ENCODE results near the gene ACTL7A. TPM values are rescaled to one million over a fixed set of nuclear protein-coding genes. Genes with fewer than 3 reads are reported as not detected.
"Not testable (repeated sequence)": the region's sequence is repeated elsewhere in the genome, so short reads cannot be mapped to it uniquely, and the experiment has no call there.

The ACTL7A gene
- total and polyA plus RNA-seq, 3 donors from 2014 or later: 74.9 to 292 (median 168) TPM

DNA sequence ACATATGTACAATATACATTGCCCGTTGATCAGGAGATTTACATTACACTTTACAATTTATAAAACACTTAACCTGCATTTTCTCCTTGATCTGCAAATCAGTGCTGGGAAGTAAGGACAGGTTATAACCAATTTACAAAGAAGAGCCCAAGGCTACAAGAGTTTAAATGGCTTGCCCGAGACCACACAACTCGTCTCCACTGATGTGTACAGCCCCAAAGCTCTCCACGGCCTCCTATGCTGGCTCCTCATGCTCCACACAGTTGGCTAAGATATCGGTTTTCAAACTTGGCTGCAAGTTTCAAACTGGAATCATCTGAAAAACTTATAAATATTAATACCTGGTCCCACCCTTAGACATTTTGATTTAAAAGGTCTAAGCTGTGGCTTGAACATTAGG, 16.6 kb upstream of the ACTL7A start:
- intact Hi-C loops (cut with DNase I; ENCODE audit: low total_unique reads): no loop called here
- H3K27ac ChIP-seq: no peak overlapping the region
- TF ChIP-seq POLR2A (IDR thresholded peaks at IDR 0.05): no peak
- H3K9me3 ChIP-seq: no peaks in the 10 kb centered on the region
- 71 to 81% methylated on average over 5 of the region's 5 CpGs for WGBS, 2 donors
- no peak for DNase-seq
- H3K36me3 ChIP-seq (ENCODE audit: low read depth, missing control alignments): no peaks in the 10 kb centered on the region
- no peak overlapping the region for H3K4me3 ChIP-seq
- no peaks in the 10 kb centered on the region for H3K27me3 ChIP-seq
- no peaks in the 10 kb centered on the region for H3K4me1 ChIP-seq

DNA sequence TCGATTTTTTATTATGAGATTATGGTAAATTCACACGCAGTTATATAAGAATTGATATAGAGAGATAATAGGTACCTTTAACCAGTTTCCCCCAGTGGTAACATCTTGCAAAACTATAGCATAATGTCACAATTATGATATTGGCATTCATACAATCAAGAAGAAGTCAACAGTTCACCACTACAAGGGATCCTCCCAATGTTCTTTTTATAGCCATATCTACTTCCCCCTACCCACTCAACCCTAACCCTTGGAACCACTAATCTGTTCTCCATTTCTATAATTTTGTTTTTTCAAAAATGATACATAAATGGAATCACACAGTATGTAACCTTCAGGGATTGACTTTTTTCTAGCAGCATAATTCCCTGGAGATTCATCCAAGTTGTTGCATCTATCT, 16.1 kb upstream of the ACTL7A start:
- TF ChIP-seq, protein P1, sequence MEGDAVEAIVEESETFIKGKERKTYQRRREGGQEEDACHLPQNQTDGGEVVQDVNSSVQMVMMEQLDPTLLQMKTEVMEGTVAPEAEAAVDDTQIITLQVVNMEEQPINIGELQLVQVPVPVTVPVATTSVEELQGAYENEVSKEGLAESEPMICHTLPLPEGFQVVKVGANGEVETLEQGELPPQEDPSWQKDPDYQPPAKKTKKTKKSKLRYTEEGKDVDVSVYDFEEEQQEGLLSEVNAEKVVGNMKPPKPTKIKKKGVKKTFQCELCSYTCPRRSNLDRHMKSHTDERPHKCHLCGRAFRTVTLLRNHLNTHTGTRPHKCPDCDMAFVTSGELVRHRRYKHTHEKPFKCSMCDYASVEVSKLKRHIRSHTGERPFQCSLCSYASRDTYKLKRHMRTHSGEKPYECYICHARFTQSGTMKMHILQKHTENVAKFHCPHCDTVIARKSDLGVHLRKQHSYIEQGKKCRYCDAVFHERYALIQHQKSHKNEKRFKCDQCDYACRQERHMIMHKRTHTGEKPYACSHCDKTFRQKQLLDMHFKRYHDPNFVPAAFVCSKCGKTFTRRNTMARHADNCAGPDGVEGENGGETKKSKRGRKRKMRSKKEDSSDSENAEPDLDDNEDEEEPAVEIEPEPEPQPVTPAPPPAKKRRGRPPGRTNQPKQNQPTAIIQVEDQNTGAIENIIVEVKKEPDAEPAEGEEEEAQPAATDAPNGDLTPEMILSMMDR (IDR thresholded peaks at IDR 0.05): no peak
- no peak for TF ChIP-seq POLR2A (IDR thresholded peaks at IDR 0.05)
- H3K36me3 ChIP-seq (ENCODE audit: low read depth, missing control alignments): no peaks in the 10 kb centered on the region
- no peaks in the 10 kb centered on the region for H3K27me3 ChIP-seq
- no peak overlapping the region for H3K4me3 ChIP-seq
- intact Hi-C loops (cut with DNase I; ENCODE audit: low total_unique reads): no loop called here
- no peaks in the 10 kb centered on the region for H3K9me3 ChIP-seq
- 94 to 95% methylated on average over 2 of the region's 2 CpGs for WGBS, 2 donors
- no peak overlapping the region for H3K27ac ChIP-seq
- H3K4me1 ChIP-seq: no peaks in the 10 kb centered on the region
- no peak for DNase-seq

DNA sequence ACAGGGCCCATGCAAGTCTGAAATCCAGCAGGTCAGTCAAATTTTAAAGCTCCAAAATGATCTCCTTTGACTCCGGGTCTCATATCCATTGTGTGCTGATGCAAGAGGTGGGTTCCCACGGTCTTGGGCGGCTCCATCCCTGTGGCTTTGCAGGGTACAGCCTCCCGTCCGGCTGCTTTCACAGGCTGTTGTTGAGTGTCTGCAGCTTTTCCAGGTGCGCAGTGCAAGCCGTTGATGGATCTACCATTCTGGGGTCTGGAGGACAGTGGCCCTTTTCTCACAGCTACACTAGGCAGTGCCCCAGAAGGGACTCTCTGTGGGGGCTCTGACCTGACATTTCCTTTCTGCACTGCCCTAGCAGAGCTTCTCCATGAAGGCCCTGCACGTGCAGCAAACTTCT, 13.8 kb upstream of the ACTL7A start:
- H3K9me3 ChIP-seq; intact Hi-C loops (cut with DNase I; ENCODE audit: low total_unique reads); H3K4me3 ChIP-seq; H3K27me3 ChIP-seq; H3K4me1 ChIP-seq; H3K27ac ChIP-seq; DNase-seq; H3K36me3 ChIP-seq (ENCODE audit: low read depth, missing control alignments): not testable (repeated sequence)
- 95 to 97% methylated on average over 8 of the region's 8 CpGs for WGBS, 2 donors

DNA sequence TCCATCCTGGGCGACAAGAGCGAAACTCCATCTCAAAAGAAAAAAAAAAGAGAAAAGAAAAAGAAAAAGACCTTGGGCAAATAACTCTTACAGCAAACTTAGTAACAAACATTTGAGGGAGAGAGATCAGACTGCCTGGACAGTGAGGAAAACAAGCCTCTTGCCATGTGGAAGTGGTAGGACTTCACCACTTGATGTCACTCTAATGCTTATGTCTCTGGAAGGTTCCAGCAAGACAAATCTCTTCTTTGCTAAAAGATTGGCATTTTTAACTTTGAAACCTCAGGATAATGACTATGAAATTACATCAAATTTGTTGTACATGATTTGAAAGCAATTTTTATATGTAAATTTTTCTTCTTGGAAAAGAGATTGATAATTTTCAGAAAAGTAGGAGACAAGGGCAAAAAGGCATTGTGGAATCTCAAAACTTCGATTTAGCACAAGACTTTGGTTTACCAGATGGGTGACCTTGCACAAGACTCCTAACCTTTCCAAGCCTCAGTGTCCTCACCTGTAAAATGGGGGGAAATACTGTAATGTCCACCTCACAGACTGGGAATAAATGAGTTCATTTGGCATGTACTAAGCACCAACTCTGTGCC, 11.7 kb upstream of the ACTL7A start:
- intact Hi-C loops (cut with DNase I; ENCODE audit: low total_unique reads): no loop called here
- no peak overlapping the region for H3K27ac ChIP-seq
- TF ChIP-seq, protein P1 (IDR thresholded peaks at IDR 0.05): peak in 1 of 3 experiments; percentile 16
- no peak for TF ChIP-seq POLR2A (IDR thresholded peaks at IDR 0.05)
- H3K4me1 ChIP-seq: no peaks in the 10 kb centered on the region
- H3K27me3 ChIP-seq: no peaks in the 10 kb centered on the region
- peak; percentile 38 for DNase-seq
- WGBS, 2 donors: 75 to 78% methylated on average over 3 of the region's 3 CpGs
- no peaks in the 10 kb centered on the region for H3K36me3 ChIP-seq (ENCODE audit: low read depth, missing control alignments)
- H3K4me3 ChIP-seq: no peak overlapping the region
- H3K9me3 ChIP-seq: no peaks in the 10 kb centered on the region

DNA sequence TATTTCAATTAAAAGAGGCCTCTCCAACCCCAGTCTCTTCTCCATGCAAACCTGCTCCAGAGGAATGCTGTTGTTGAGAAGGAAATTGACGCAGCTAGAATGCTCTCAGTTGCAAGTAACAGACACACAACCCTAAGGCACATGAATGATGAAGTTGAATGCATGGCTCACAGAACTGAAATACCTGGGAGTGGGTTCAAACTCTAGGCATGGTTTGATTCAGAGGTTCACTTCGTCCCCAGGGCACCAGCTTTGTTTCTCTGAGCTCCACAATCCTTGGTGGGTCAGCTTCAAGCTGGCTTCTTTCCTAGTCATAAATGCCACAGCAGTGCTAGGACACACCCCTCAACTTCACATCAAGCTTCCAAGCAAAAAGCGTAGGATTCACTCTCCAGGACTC, 10.9 kb upstream of the ACTL7A start:
- no peaks in the 10 kb centered on the region for H3K4me1 ChIP-seq
- intact Hi-C loops (cut with DNase I; ENCODE audit: low total_unique reads): no loop called here
- H3K36me3 ChIP-seq (ENCODE audit: low read depth, missing control alignments): no peaks in the 10 kb centered on the region
- no peak overlapping the region for H3K4me3 ChIP-seq
- H3K9me3 ChIP-seq: no peaks in the 10 kb centered on the region
- no peak overlapping the region for H3K27ac ChIP-seq
- H3K27me3 ChIP-seq: no peaks in the 10 kb centered on the region
- TF ChIP-seq, protein P1 (IDR thresholded peaks at IDR 0.05): no peak
- TF ChIP-seq POLR2A (IDR thresholded peaks at IDR 0.05): no peak
- DNase-seq: no peak
- WGBS, 2 donors: 89 to 92% methylated on average over 3 of the region's 3 CpGs

DNA sequence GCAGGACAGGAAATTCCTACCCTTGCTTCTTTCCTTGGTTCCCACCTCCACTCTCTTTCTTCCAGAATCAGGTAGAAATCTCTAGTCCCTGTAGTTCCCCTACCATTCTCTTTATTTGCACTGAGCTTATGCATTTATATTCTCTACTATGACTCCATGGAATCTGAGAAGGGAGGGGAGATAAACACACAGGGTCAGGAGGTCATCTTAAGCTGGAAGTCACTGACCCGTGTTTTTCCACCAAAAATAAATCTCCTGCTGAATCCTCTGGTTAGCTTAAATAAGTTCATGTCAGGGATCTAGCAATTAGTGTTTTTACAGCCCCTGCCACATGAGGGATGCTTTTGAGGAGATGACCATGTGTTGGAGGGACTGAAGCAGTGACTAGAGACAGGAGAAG, 10.0 kb upstream of the ACTL7A start:
- Histone ChIP-seq H3K4me3 (no peak overlapping the region), H3K4me1 (no peaks in the 10 kb centered on the region), H3K9me3 (no peaks in the 10 kb centered on the region), H3K27me3 (no peaks in the 10 kb centered on the region), H3K36me3 (ENCODE audit: low read depth, missing control alignments) (no peaks in the 10 kb centered on the region), H3K27ac (no peak overlapping the region)
- intact Hi-C loops (cut with DNase I; ENCODE audit: low total_unique reads): no loop called here
- no peak for DNase-seq
- WGBS, 2 donors: 55 to 65% methylated on average over 1 of the region's 1 CpG
- TF ChIP-seq POLR2A (IDR thresholded peaks at IDR 0.05): no peak
- TF ChIP-seq, protein P1 (IDR thresholded peaks at IDR 0.05): no peak
